ENCODE results near the gene RBM47. TPM values are rescaled to one million over a fixed set of nuclear protein-coding genes. Genes with fewer than 3 reads are reported as not detected.

Gene RBM47
- total RNA-seq, 1 donor from 2014 or later = 0.37 TPM

DNA sequence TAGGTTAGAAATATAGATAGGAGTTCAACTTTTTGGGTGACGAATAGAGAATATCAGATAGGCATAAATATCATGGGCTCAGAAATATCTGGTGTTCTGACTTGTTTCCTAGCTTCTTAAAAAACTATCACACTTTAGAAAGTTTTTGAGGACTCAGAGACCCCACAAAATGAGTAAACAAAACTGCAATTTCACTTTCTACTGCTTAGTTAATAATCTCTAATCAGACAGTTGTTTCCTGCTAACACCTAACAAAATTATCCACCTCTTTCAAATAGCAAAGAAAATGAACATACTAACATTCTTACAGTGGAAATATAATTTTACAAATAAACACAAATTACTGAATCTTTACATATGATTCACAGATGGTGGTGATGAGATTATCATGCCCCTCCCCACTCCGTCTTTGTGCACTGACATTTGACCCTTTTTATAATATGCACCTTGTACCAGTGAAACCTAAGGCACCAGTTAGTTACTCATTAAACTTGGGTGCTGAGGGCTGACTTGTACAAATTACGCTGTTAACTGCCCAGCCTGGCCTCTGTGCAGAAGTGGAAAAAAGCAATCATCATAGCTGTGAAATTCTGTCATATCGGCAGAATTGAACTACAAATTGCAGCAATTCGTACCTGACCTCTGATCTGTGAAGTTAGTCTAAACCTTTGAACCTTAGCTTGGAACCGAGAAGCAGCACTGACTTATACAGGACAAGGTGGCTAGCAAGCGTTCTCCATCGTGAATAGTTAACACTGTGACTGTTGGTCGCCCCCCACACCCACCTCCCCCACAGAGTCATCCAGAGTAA, 155.9 kb downstream of the RBM47 start:
- DNase-seq (ENCODE audit: low read depth, low spot score) = no peak
- H3K9me3 Mint-ChIP-seq = no peaks in the 10 kb centered on the region
- TF ChIP-seq, protein P1, sequence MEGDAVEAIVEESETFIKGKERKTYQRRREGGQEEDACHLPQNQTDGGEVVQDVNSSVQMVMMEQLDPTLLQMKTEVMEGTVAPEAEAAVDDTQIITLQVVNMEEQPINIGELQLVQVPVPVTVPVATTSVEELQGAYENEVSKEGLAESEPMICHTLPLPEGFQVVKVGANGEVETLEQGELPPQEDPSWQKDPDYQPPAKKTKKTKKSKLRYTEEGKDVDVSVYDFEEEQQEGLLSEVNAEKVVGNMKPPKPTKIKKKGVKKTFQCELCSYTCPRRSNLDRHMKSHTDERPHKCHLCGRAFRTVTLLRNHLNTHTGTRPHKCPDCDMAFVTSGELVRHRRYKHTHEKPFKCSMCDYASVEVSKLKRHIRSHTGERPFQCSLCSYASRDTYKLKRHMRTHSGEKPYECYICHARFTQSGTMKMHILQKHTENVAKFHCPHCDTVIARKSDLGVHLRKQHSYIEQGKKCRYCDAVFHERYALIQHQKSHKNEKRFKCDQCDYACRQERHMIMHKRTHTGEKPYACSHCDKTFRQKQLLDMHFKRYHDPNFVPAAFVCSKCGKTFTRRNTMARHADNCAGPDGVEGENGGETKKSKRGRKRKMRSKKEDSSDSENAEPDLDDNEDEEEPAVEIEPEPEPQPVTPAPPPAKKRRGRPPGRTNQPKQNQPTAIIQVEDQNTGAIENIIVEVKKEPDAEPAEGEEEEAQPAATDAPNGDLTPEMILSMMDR (conservative IDR thresholded peaks at IDR 0.05) = no peak
- H3K36me3 Mint-ChIP-seq (ENCODE audit: low read depth) = no peaks in the 10 kb centered on the region
- peaks cover 3% of the 10 kb centered on the region for H3K4me1 Mint-ChIP-seq
- no peaks in the 10 kb centered on the region for H3K27me3 Mint-ChIP-seq (ENCODE audit: low read depth)
- H3K4me3 Mint-ChIP-seq = no peak overlapping the region
- no peak overlapping the region for H3K27ac Mint-ChIP-seq (ENCODE audit: unreplicated experiment)

- Mint-ChIP-seq H3K4me1 (peaks cover 3% of the 10 kb centered on the region), H3K4me3 (no peak overlapping the region), H3K27ac (ENCODE audit: unreplicated experiment) (no peak overlapping the region), H3K27me3 (ENCODE audit: low read depth) (no peaks in the 10 kb centered on the region), H3K9me3 (no peaks in the 10 kb centered on the region), H3K36me3 (ENCODE audit: low read depth) (no peaks in the 10 kb centered on the region)
- no peak for DNase-seq (ENCODE audit: low read depth, low spot score)
- TF ChIP-seq, protein P1 (conservative IDR thresholded peaks at IDR 0.05) = no peak
Observed at GRCh38 chr4:40471923-40472322, 157.7 kb downstream of the RBM47 start.

DNA sequence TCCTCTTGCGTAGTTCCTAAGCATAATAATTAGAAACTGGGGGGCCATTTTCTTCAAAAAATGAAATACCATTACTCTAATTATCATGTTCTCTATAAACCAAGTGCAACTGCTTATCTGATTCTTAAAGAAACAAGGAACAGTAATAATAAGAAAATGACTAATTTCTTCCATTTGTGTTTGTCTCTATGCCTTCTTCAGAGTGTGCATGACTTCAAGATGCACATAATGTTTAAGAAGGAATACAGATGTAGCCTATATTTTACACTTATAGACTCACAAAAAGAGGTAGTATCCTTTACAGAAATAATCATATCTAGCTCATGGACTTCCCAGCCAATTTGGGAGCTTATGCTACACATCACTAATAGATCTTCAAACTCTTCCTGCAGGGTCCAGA, 162.9 kb downstream of the RBM47 start:
- Mint-ChIP-seq H3K4me3 (no peak overlapping the region), H3K27ac (ENCODE audit: unreplicated experiment) (no peak overlapping the region), H3K4me1 (no peaks in the 10 kb centered on the region), H3K27me3 (ENCODE audit: low read depth) (no peaks in the 10 kb centered on the region), H3K36me3 (ENCODE audit: low read depth) (no peaks in the 10 kb centered on the region), H3K9me3 (no peaks in the 10 kb centered on the region)
- DNase-seq (ENCODE audit: low read depth, low spot score) = no peak
- TF ChIP-seq, protein P1 (conservative IDR thresholded peaks at IDR 0.05) = no peak

DNA sequence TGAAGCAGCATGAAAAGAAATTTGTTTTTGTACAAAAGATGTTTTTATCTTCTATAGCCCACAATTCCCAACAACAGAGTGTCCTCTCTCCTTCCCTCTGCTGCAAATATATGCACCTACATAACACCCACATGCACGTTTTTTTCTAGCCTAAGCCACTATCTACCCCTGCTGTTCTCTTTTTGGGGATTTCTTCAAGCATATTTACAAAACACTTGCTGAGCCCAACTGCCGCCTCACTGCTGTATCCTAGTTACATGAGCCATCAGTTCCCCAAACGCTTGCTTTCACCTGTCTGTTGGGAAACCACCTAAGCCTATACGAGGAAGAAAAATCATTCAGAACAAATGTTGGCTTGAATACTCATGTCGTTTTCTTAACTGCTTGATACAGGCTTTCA, 167.3 kb downstream of the RBM47 start:
- Mint-ChIP-seq H3K4me3 (no peak overlapping the region), H3K27ac (ENCODE audit: unreplicated experiment) (no peak overlapping the region)

GRCh38 chr4:40461879-40462278, 167.8 kb downstream of the RBM47 start:
- H3K27ac Mint-ChIP-seq (ENCODE audit: unreplicated experiment) = no peak overlapping the region
- H3K4me1 Mint-ChIP-seq = no peaks in the 10 kb centered on the region
- H3K4me3 Mint-ChIP-seq = no peak overlapping the region
- H3K36me3 Mint-ChIP-seq (ENCODE audit: low read depth) = no peaks in the 10 kb centered on the region
- H3K9me3 Mint-ChIP-seq = no peaks in the 10 kb centered on the region
- DNase-seq (ENCODE audit: low read depth, low spot score) = no peak
- no peaks in the 10 kb centered on the region for H3K27me3 Mint-ChIP-seq (ENCODE audit: low read depth)
- TF ChIP-seq, protein P1 (conservative IDR thresholded peaks at IDR 0.05) = no peak

More for the DNA sequence above, 167.3 kb downstream of the RBM47 start:
- TF ChIP-seq, protein P1 (conservative IDR thresholded peaks at IDR 0.05) = no peak
- Mint-ChIP-seq H3K4me1 (no peaks in the 10 kb centered on the region), H3K9me3 (no peaks in the 10 kb centered on the region), H3K36me3 (ENCODE audit: low read depth) (no peaks in the 10 kb centered on the region), H3K27me3 (ENCODE audit: low read depth) (no peaks in the 10 kb centered on the region)
- no peak for DNase-seq (ENCODE audit: low read depth, low spot score)
